Measurements from ENCODE around the gene EYA4.

EYA4 gene

DNA sequence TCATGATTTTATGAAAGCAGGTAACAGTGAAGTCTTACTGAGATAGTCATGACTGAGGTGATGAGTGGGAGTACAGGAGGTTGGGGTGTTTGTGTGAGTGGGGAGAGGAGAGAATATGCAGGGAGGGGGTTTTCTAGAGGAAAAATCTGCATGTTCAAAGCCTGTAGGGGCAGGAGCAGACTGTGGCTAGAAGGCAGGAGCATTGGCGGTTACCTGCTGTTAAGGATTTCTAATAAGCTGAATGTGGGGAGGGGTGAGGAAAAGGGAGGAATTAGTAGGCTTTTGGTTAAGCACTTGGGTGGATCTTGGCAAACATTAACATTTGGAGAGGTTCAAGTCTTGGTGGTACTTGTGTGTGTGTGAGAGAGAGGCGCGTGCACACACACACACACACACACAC, 70.8 kb downstream of the EYA4 start:
- Histone ChIP-seq H2AFZ (ENCODE audit: low read length) (no peak overlapping the region), H3K9me3 (replicated peaks; ENCODE audit: insufficient read depth, low read length) (no peaks in the 10 kb centered on the region), H3K27me3 (replicated peaks; ENCODE audit: insufficient read depth, low read length) (no peaks in the 10 kb centered on the region), H4K20me1 (ENCODE audit: insufficient read depth, low read length) (no peaks in the 10 kb centered on the region), H3K79me2 (ENCODE audit: low read length) (no peaks in the 10 kb centered on the region), H3K36me3 (replicated peaks; ENCODE audit: insufficient read depth, low read length) (no peaks in the 10 kb centered on the region), H3K4me3 (ENCODE audit: low read length) (no peak overlapping the region), H3K4me1 (ENCODE audit: low read length) (no peaks in the 10 kb centered on the region), H3K4me2 (ENCODE audit: low read depth, low read length) (no peak overlapping the region), H3K9me2 (replicated peaks; ENCODE audit: insufficient read depth, low read length) (no peaks in the 10 kb centered on the region), H3K27ac (ENCODE audit: low read length) (no peak overlapping the region), H3K9ac (ENCODE audit: low read length) (no peak overlapping the region), H3F3A (ENCODE audit: insufficient read depth, low read length) (no peaks in the 10 kb centered on the region)
- no peak for DNase-seq
- TF ChIP-seq EZH2phosphoT487 (IDR thresholded peaks at IDR 0.05; ENCODE audit: low read length) (no peak), EZH2 (optimal IDR thresholded peaks at IDR 0.05; ENCODE audit: low read depth, low read length) (no peak)
- TF ChIP-seq, protein P1, sequence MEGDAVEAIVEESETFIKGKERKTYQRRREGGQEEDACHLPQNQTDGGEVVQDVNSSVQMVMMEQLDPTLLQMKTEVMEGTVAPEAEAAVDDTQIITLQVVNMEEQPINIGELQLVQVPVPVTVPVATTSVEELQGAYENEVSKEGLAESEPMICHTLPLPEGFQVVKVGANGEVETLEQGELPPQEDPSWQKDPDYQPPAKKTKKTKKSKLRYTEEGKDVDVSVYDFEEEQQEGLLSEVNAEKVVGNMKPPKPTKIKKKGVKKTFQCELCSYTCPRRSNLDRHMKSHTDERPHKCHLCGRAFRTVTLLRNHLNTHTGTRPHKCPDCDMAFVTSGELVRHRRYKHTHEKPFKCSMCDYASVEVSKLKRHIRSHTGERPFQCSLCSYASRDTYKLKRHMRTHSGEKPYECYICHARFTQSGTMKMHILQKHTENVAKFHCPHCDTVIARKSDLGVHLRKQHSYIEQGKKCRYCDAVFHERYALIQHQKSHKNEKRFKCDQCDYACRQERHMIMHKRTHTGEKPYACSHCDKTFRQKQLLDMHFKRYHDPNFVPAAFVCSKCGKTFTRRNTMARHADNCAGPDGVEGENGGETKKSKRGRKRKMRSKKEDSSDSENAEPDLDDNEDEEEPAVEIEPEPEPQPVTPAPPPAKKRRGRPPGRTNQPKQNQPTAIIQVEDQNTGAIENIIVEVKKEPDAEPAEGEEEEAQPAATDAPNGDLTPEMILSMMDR (IDR thresholded peaks at IDR 0.05; ENCODE audit: low read length), result no peak

DNA sequence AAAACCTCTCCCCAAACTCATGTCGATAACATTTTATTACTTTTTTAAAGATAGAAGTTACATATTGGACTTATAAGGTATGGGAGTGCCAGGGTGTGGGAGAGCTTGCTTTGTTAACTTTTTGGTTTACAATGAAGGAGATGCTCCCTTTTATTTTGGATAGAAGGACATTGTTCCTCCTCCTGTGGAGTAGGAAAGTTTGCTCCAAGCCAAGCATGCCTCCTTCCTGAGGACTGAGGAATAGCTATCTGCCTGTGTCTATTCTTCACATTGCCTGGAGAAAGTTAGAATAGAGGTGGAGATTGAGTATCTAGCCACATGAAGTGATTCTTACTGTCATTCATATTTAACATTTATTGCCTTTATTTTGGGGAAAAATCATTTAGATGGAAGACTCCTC, 71.9 kb downstream of the EYA4 start:
- no peaks in the 10 kb centered on the region for H3K4me1 ChIP-seq (ENCODE audit: low read length)
- no peaks in the 10 kb centered on the region for H3K9me2 ChIP-seq (replicated peaks; ENCODE audit: insufficient read depth, low read length)
- H2AFZ ChIP-seq (ENCODE audit: low read length), result no peak overlapping the region
- H3K27me3 ChIP-seq (replicated peaks; ENCODE audit: insufficient read depth, low read length), result no peaks in the 10 kb centered on the region
- no peak overlapping the region for H3K9ac ChIP-seq (ENCODE audit: low read length)
- H3K9me3 ChIP-seq (replicated peaks; ENCODE audit: insufficient read depth, low read length), result no peaks in the 10 kb centered on the region
- H3K79me2 ChIP-seq (ENCODE audit: low read length), result no peaks in the 10 kb centered on the region
- no peak overlapping the region for H3K27ac ChIP-seq (ENCODE audit: low read length)
- H4K20me1 ChIP-seq (ENCODE audit: insufficient read depth, low read length), result no peaks in the 10 kb centered on the region
- H3K4me3 ChIP-seq (ENCODE audit: low read length), result no peak overlapping the region
- no peak for DNase-seq
- no peaks in the 10 kb centered on the region for H3K36me3 ChIP-seq (replicated peaks; ENCODE audit: insufficient read depth, low read length)
- H3F3A ChIP-seq (ENCODE audit: insufficient read depth, low read length), result no peaks in the 10 kb centered on the region
- TF ChIP-seq EZH2phosphoT487 (IDR thresholded peaks at IDR 0.05; ENCODE audit: low read length), result no peak
- TF ChIP-seq, protein P1 (IDR thresholded peaks at IDR 0.05; ENCODE audit: low read length), result no peak
- no peak for TF ChIP-seq EZH2 (optimal IDR thresholded peaks at IDR 0.05; ENCODE audit: low read depth, low read length)
- no peak overlapping the region for H3K4me2 ChIP-seq (ENCODE audit: low read depth, low read length)

- H3K9ac ChIP-seq (ENCODE audit: low read length), result no peak overlapping the region
- H2AFZ ChIP-seq (ENCODE audit: low read length), result no peak overlapping the region
- no peaks in the 10 kb centered on the region for H3K79me2 ChIP-seq (ENCODE audit: low read length)
- no peaks in the 10 kb centered on the region for H4K20me1 ChIP-seq (ENCODE audit: insufficient read depth, low read length)
- H3K36me3 ChIP-seq (replicated peaks; ENCODE audit: insufficient read depth, low read length), result no peaks in the 10 kb centered on the region
- TF ChIP-seq, protein P1 (IDR thresholded peaks at IDR 0.05; ENCODE audit: low read length), result no peak
- TF ChIP-seq EZH2 (optimal IDR thresholded peaks at IDR 0.05; ENCODE audit: low read depth, low read length) (no peak), EZH2phosphoT487 (IDR thresholded peaks at IDR 0.05; ENCODE audit: low read length) (no peak)
- no peaks in the 10 kb centered on the region for H3K4me1 ChIP-seq (ENCODE audit: low read length)
- H3F3A ChIP-seq (ENCODE audit: insufficient read depth, low read length), result no peaks in the 10 kb centered on the region
- no peak for DNase-seq
- H3K9me3 ChIP-seq (replicated peaks; ENCODE audit: insufficient read depth, low read length), result no peaks in the 10 kb centered on the region
- H3K4me3 ChIP-seq (ENCODE audit: low read length), result no peak overlapping the region
- no peak overlapping the region for H3K4me2 ChIP-seq (ENCODE audit: low read depth, low read length)
- no peaks in the 10 kb centered on the region for H3K9me2 ChIP-seq (replicated peaks; ENCODE audit: insufficient read depth, low read length)
- no peaks in the 10 kb centered on the region for H3K27me3 ChIP-seq (replicated peaks; ENCODE audit: insufficient read depth, low read length)
- no peak overlapping the region for H3K27ac ChIP-seq (ENCODE audit: low read length)
These were observed 73.8 kb downstream of the EYA4 start for GRCh38 chr6:133314947-133315346.

Data from MM.1S (cell line).